Ecto neural progenitor cell (in vitro differentiated cells): ENCODE measurements around the gene MYBBP1A.

Experiments used
- DNase-seq: peaks from one replicate; pipeline ENCODE4 v3.0.0-alpha.2; 2018; ENCODE audit warnings: low spot score

Gene MYBBP1A

GRCh38 chr17:4535667-4536258, 19.4 kb downstream of the MYBBP1A start:
- DNase-seq, result no peak

GRCh38 chr17:4534928-4535666, 20.1 kb downstream of the MYBBP1A start:
- DNase-seq, result no peak

- DNase-seq, result no peak
These were observed 20.7 kb downstream of the MYBBP1A start for GRCh38 chr17:4534515-4534914.

GRCh38 chr17:4533523-4534504, 21.4 kb downstream of the MYBBP1A start:
- DNase-seq, result peak; percentile 73

GRCh38 chr17:4532860-4533522, 22.2 kb downstream of the MYBBP1A start:
- DNase-seq, result no peak

GRCh38 chr17:4531988-4532736, 23.0 kb downstream of the MYBBP1A start:
- no peak for DNase-seq

- DNase-seq, result no peak
These were observed 24.1 kb downstream of the MYBBP1A start for GRCh38 chr17:4530799-4531730.

GRCh38 chr17:4529533-4530152, 25.5 kb downstream of the MYBBP1A start:
- no peak for DNase-seq

- DNase-seq, result no peak
These were observed 27.5 kb downstream of the MYBBP1A start for GRCh38 chr17:4527566-4528125.

GRCh38 chr17:4527134-4527533, 28.1 kb downstream of the MYBBP1A start:
- DNase-seq, result no peak

- DNase-seq, result no peak
These were observed 29.3 kb downstream of the MYBBP1A start for GRCh38 chr17:4525691-4526397.

GRCh38 chr17:4523946-4524345, 31.2 kb downstream of the MYBBP1A start:
- DNase-seq, result no peak

- no peak for DNase-seq
These were observed 32.5 kb downstream of the MYBBP1A start for GRCh38 chr17:4522661-4523060.

GRCh38 chr17:4520894-4521600, 34.1 kb downstream of the MYBBP1A start:
- DNase-seq, result no peak

- no peak for DNase-seq
These were observed 34.9 kb downstream of the MYBBP1A start for GRCh38 chr17:4520060-4520893.

- no peak for DNase-seq
These were observed 35.8 kb downstream of the MYBBP1A start for GRCh38 chr17:4519361-4519788.

GRCh38 chr17:4518901-4519300, 36.3 kb downstream of the MYBBP1A start:
- DNase-seq, result no peak
